K562 (cell line): ENCODE results near the gene PCSK2. TPM values are rescaled to one million over a fixed set of nuclear protein-coding genes. Genes with fewer than 3 reads are reported as not detected.

Experiments
- ATAC-seq: fragments of 200-7000 bp; cut with Tn5 transposase; 3 replicates; pipeline ENCODE4 v1.9.1; 2020; ENCODE audit warnings: moderate library complexity
- BruUV-seq: library from RNA; stranded (reverse); fragments of 400-500 nt; replicated peaks from 2 replicates; lab custom pipeline; 2021; lab: Mats Ljungman, UMichigan
- CTCF ChIA-PET: fragments of 300-600 bp; formaldehyde crosslinking; extraction: SDS; loops from one replicate; lab custom pipeline; 2021; ENCODE audit warnings: low intra/inter-chr PET ratio; lab: Yijun Ruan, JAX
- POLR2A ChIA-PET: fragments of 300-600, 350-650 bp; sonication (Branson Sonifier 250); formaldehyde crosslinking; extraction: SDS; loops from one replicate; lab custom pipeline; 2021; ENCODE audit warnings: antibody characterized with exemption, inconsistent platforms; lab: Yijun Ruan, JAX
- DNase-seq, 4 experiments: peaks; one replicate each; pipeline versions ENCODE4 v3.0.0 to v3.0.0-alpha.2; 2011 to 2018; ENCODE audit warnings: low spot score in 3 of 4, mixed read lengths in 3 of 4; ENCODE audit errors: extremely low read depth in 1 of 4
- FAIRE-seq: peaks from 2 replicates; lab custom pipeline; 2011; peaks lifted over from hg19 to GRCh38; lab: Jason Lieb, UNC
- H2AFZ ChIP-seq: 2 replicates; pipeline ENCODE4 v1.6.0; 2011; ENCODE audit warnings: low read depth, low read length, control low read depth, inconsistent platforms
- H3K27ac ChIP-seq: fragments of 200-600 bp; 3 replicates; pipeline ENCODE4 v1.8.0; 2011; ENCODE audit warnings: low read depth, mild to moderate bottlenecking, control low read depth, inconsistent platforms, low read length, moderate library complexity, mixed read lengths; ENCODE audit errors: extremely low read depth
- H3K27me3 ChIP-seq, 2 experiments: fragments of 300-600 bp in 1 of 2; 2 replicates in 1 of 2; 3 replicates in 1 of 2; pipeline versions ENCODE4 v1.6.0 to v1.8.0; 2011; ENCODE audit warnings: inconsistent platforms in 2 of 2, low read length in 2 of 2, mild to moderate bottlenecking in 1 of 2, mixed read lengths in 1 of 2, moderate library complexity in 1 of 2; ENCODE audit not compliant: control insufficient read depth in 2 of 2, insufficient read depth in 2 of 2
- H3K36me3 ChIP-seq: fragments of 300-600 bp; 3 replicates; pipeline ENCODE4 v1.8.0; 2011; ENCODE audit warnings: mild to moderate bottlenecking, low read length, inconsistent platforms; ENCODE audit not compliant: control insufficient read depth, insufficient read depth
- H3K4me1 ChIP-seq, 2 experiments: fragments of 200-600 bp in 1 of 2; replicated peaks in 1 of 2; 2 replicates in 1 of 2; 3 replicates in 1 of 2; pipeline versions ENCODE4 v1.5.1 to v1.8.0; 2011; ENCODE audit warnings: inconsistent platforms in 2 of 2, low read length in 2 of 2, mild to moderate bottlenecking in 1 of 2, mixed read lengths in 1 of 2, moderate library complexity in 1 of 2; ENCODE audit not compliant: control insufficient read depth in 2 of 2, insufficient read depth in 2 of 2
- H3K4me2 ChIP-seq: 2 replicates; pipeline ENCODE4 v1.6.1; 2011; ENCODE audit warnings: low read length, control low read depth, inconsistent platforms, mixed read lengths; ENCODE audit not compliant: insufficient read depth
- H3K4me3 ChIP-seq: fragments of 200-600 bp; sonication (generic), shearing (Covaris generic); 2 replicates; pipeline ENCODE4 v1.5.1; 2016; ENCODE audit warnings: control low read depth, inconsistent platforms
- H3K79me2 ChIP-seq: fragments of 200-600 bp; 3 replicates; pipeline ENCODE4 v1.8.0; 2011; ENCODE audit warnings: low read length, inconsistent platforms; ENCODE audit not compliant: control insufficient read depth, insufficient read depth
- H3K9ac ChIP-seq, 2 experiments: 2 replicates each; pipeline versions ENCODE4 v1.6.0 to v1.6.1; 2011; ENCODE audit warnings: low read depth in 2 of 2, low read length in 2 of 2, control low read depth in 1 of 2, inconsistent platforms in 1 of 2, mild to moderate bottlenecking in 1 of 2, mixed read lengths in 1 of 2; ENCODE audit not compliant: insufficient read depth in 1 of 2
- H3K9me1 ChIP-seq: one replicate; pipeline ENCODE4 v1.6.0; 2011; ENCODE audit warnings: inconsistent platforms, mild to moderate bottlenecking, low read length, moderate library complexity; ENCODE audit not compliant: control insufficient read depth, insufficient read depth
- H3K9me3 ChIP-seq: replicated peaks from 2 replicates; pipeline ENCODE4 v1.5.1; 2011; ENCODE audit warnings: low read depth, low read length, inconsistent platforms; ENCODE audit not compliant: control insufficient read depth, insufficient read depth
- H4K20me1 ChIP-seq: replicated peaks from 2 replicates; pipeline ENCODE4 v1.6.1; 2011; ENCODE audit warnings: low read length, inconsistent platforms, mixed read lengths; ENCODE audit not compliant: control insufficient read depth, insufficient read depth
- CEBPG ChIP-seq, 3 experiments: fragments of 200-800 bp in 1 of 3; sonication (Bioruptor generic) in 1 of 3; sonication (generic) in 1 of 3; formaldehyde crosslinking in 1 of 3; IDR thresholded peaks in 2 of 3; conservative IDR thresholded peaks in 1 of 3; 2 replicates each; pipeline versions ENCODE4 v1.6.1 to v1.8.0; 2016 to 2022; ENCODE audit warnings: missing compliant biosample characterization in 2 of 3, missing genetic modification characterization in 2 of 3, mild to moderate bottlenecking in 1 of 3, missing genetic modification reagents in 1 of 3
- CTCF ChIP-seq, 3 experiments: IDR thresholded peaks in 2 of 3; conservative IDR thresholded peaks in 1 of 3; 2 replicates each; pipeline ENCODE4 v1.5.1; 2011 to 2012; ENCODE audit warnings: low read length in 3 of 3, mild to moderate bottlenecking in 3 of 3, control low read depth in 2 of 3, improper control_type of control experiment in 1 of 3, inconsistent platforms in 1 of 3, low read depth in 1 of 3, mixed read lengths in 1 of 3, moderate library complexity in 1 of 3; ENCODE audit not compliant: insufficient read depth in 2 of 3
- GTF2A2 ChIP-seq: IDR thresholded peaks from 2 replicates; pipeline ENCODE4 v1.6.1; 2016; ENCODE audit warnings: mild to moderate bottlenecking, missing genetic modification characterization, missing compliant biosample characterization
- KAT7 ChIP-seq: sonication (generic); formaldehyde crosslinking; IDR thresholded peaks from 2 replicates; pipeline ENCODE4 v1.8.0; 2022; ENCODE audit warnings: missing genetic modification reagents, mild to moderate bottlenecking, borderline replicate concordance
- MBD1 ChIP-seq: fragments of 250-450 bp; sonication (Bioruptor Pico); IDR thresholded peaks from 2 replicates; pipeline ENCODE4 v1.8.0; 2022; ENCODE audit warnings: inconsistent platforms
- PHB ChIP-seq: fragments of 250-450 bp; sonication (Bioruptor Pico); IDR thresholded peaks from 2 replicates; pipeline ENCODE4 v1.5.0; 2021
- RB1 ChIP-seq: fragments of 450-650 bp; IDR thresholded peaks from 2 replicates; pipeline ENCODE4 v1.6.1; 2017; ENCODE audit warnings: low read depth, mild to moderate bottlenecking
- TRIM28 ChIP-seq: fragments of 450-650 bp; IDR thresholded peaks from 2 replicates; pipeline ENCODE4 v1.6.1; 2017
- XRCC5 ChIP-seq: fragments of 200-400 bp; formaldehyde crosslinking; IDR thresholded peaks from 2 replicates; pipeline ENCODE4 v1.6.1; 2017; ENCODE audit warnings: low read depth, mild to moderate bottlenecking, low read length
- ZBTB1 ChIP-seq: sonication (generic); formaldehyde crosslinking; IDR thresholded peaks from 2 replicates; pipeline ENCODE4 v1.8.1; 2023; ENCODE audit warnings: missing genetic modification reagents, low read depth, mild to moderate bottlenecking, borderline replicate concordance
- ZNF174 ChIP-seq: fragments of 250-450 bp; sonication (Bioruptor Pico); IDR thresholded peaks from 2 replicates; pipeline ENCODE4 v1.4.0; 2020; ENCODE audit warnings: mild to moderate bottlenecking
- ZNF518B ChIP-seq: fragments of 250-450 bp; sonication (Bioruptor Pico); IDR thresholded peaks from 2 replicates; pipeline ENCODE4 v1.5.0; 2021; ENCODE audit warnings: mild to moderate bottlenecking, moderate library complexity
- ZNF57 ChIP-seq: fragments of 450-650 bp; formaldehyde crosslinking; IDR thresholded peaks from 2 replicates; pipeline ENCODE4 v1.4.0; 2020; ENCODE audit warnings: mild to moderate bottlenecking, moderate library complexity
- ZNF639 ChIP-seq, 2 experiments: fragments of 200-800 bp in 1 of 2; sonication (Bioruptor generic) in 1 of 2; sonication (generic) in 1 of 2; formaldehyde crosslinking in 1 of 2; IDR thresholded peaks in 1 of 2; conservative IDR thresholded peaks in 1 of 2; 2 replicates each; pipeline versions ENCODE4 v1.5.0 to v1.6.1; 2016 to 2020; ENCODE audit warnings: missing compliant biosample characterization in 1 of 2, missing genetic modification characterization in 1 of 2, missing genetic modification reagents in 1 of 2
- WGBS: fragments of 100-300 bp; shearing (Covaris generic); methylation state at CpG from one replicate; pipeline ENCODE4 v1.1.6; 2016; ENCODE audit warnings: low coverage, mixed read lengths; ENCODE audit not compliant: insufficient coverage; ENCODE audit errors: missing lambda C conversion rate; 5-methylcytosine and 5-hydroxymethylcytosine counted together
- in situ Hi-C: fragments of 300-500 bp; cut with MboI; formaldehyde crosslinking; loops from 4 replicates; pipeline ENCODE4 v1.15.0; 2018; ENCODE audit warnings: inconsistent platforms, mixed read lengths
- intact Hi-C: fragments of 100-400 bp; cut with micrococcal nuclease; formaldehyde crosslinking; loops from 2 replicates; pipeline ENCODE4 v1.14.2; 2022
- polyA plus RNA-seq, 8 experiments: library from polyadenylated mRNA; depleted of rRNA in 4 of 8; stranded (reverse) in 5 of 8; unstranded in 3 of 8; fragments of >200 nt; fragmentation: Nextera tagmentation in 2 of 8; fragmentation: Illumina TruSeq in 1 of 8; extraction: Ambion mirVana in 2 of 8; extraction: Trizol in 1 of 8; gene quantifications; 2 replicates each; pipeline versions ENCODE4 v1.2.1 to v1.2.3, GENCODE V29; 2011 to 2014; ENCODE audit warnings: inconsistent platforms in 1 of 8, missing spikeins in 1 of 8
- total RNA-seq, 7 experiments: library from RNA; depleted of rRNA in 6 of 7; stranded (reverse); fragments of >200 nt in 6 of 7; fragmentation: Illumina TruSeq in 2 of 7; extraction: Trizol in 2 of 7; gene quantifications; 2 replicates each; pipeline versions ENCODE4 v1.2.1 to v1.2.3, GENCODE V29; 2011 to 2021; ENCODE audit warnings: low replicate concordance in 1 of 7

Gene PCSK2
- total and polyA plus RNA-seq, 9 of the 15 experiments (the other 6 are each of a cell fraction or from before 2014, with no cell fraction given), result 0.04 to 0.07 (median 0.05) TPM; not detected in 6

- H3K27ac ChIP-seq, result no peak overlapping the region
- DNase-seq (no peak), FAIRE-seq (no peak), ATAC-seq (no peak)
- no peaks in the 10 kb centered on the region for H3K9me1 ChIP-seq
- H3K9ac ChIP-seq, result no peak overlapping the region
- in situ Hi-C loops (no loop called here), intact Hi-C loops (no loop called here)
- no TSS peak for BruUV-seq
- H3K27me3 ChIP-seq, result no peaks in the 10 kb centered on the region
- H3K79me2 ChIP-seq, result no peaks in the 10 kb centered on the region
- ChIA-PET POLR2A (no interaction called here), CTCF (no interaction called here)
- WGBS, result 0% methylated on average over 3 of the region's 3 CpGs
- H3K9me3 ChIP-seq, result no peaks in the 10 kb centered on the region
- H2AFZ ChIP-seq, result no peak overlapping the region
- H3K4me1 ChIP-seq, result no peaks in the 10 kb centered on the region
- no peak overlapping the region for H3K4me3 ChIP-seq
- no peaks in the 10 kb centered on the region for H3K36me3 ChIP-seq
- H4K20me1 ChIP-seq, result no peaks in the 10 kb centered on the region
- H3K4me2 ChIP-seq, result no peak overlapping the region
- TF ChIP-seq ZNF639 (CRISPR knock-in tag; conservative IDR thresholded peaks at IDR 0.05 in 1 of 2, IDR thresholded peaks at IDR 0.05 in 1 of 2) (no peak), MBD1 (CRISPR knock-in tag) (no peak), ZBTB1 (CRISPR knock-in tag) (no peak), ZNF518B (CRISPR knock-in tag) (no peak), KAT7 (CRISPR knock-in tag) (no peak), CEBPG (CRISPR knock-in tag; IDR thresholded peaks at IDR 0.05) (no peak), CEBPG (tag; conservative IDR thresholded peaks at IDR 0.05 in 1 of 2, IDR thresholded peaks at IDR 0.05 in 1 of 2) (no peak), CTCF (IDR thresholded peaks at IDR 0.05 in 2 of 3, conservative IDR thresholded peaks at IDR 0.05 in 1 of 3; ENCODE audit: insufficient read depth in 2 of 3, low read depth in 1 of 3, low read length in 3 of 3) (no peak), PHB (no peak), XRCC5 (no peak), TRIM28 (no peak), ZNF57 (CRISPR knock-in tag) (no peak), ZNF174 (CRISPR knock-in tag) (no peak), GTF2A2 (tag) (no peak), RB1 (no peak)
Measured at GRCh38 chr20:17210387-17210786, 16.5 kb upstream of the PCSK2 start.
